Measurements from ENCODE around the gene ASB10.

GRCh38 chr7:151131224-151131591, 55.8 kb downstream of the ASB10 start:
- TF ChIP-seq CTCF (IDR thresholded peaks at IDR 0.05; ENCODE audit: control extremely low read depth in 1 of 3, insufficient read depth in 1 of 3, low read depth in 1 of 3, low read length in 3 of 3) (no peak), POLR2A (IDR thresholded peaks at IDR 0.05; ENCODE audit: control extremely low read depth in 1 of 2, low read depth in 2 of 2, low read length in 2 of 2) (no peak), POLR2AphosphoS5 (IDR thresholded peaks at IDR 0.05; ENCODE audit: low read depth, low read length) (no peak), EZH2 (IDR thresholded peaks at IDR 0.05; ENCODE audit: low read depth, low read length, severe bottlenecking) (no peak), TAF1 (IDR thresholded peaks at IDR 0.05; ENCODE audit: low read depth, low read length) (no peak), KDM4A (IDR thresholded peaks at IDR 0.05; ENCODE audit: low read depth, low read length, severe bottlenecking) (no peak), RFX5 (IDR thresholded peaks at IDR 0.05; ENCODE audit: borderline replicate concordance, low read depth, low read length) (no peak), EGR1 (IDR thresholded peaks at IDR 0.05; ENCODE audit: borderline replicate concordance, low read depth, low read length) (no peak), E2F6 (IDR thresholded peaks at IDR 0.05) (no peak), RAD21 (IDR thresholded peaks at IDR 0.05 in 1 of 2, conservative IDR thresholded peaks at IDR 0.05 in 1 of 2; ENCODE audit: low read depth in 2 of 2, low read length in 2 of 2) (no peak), MAX (IDR thresholded peaks at IDR 0.05) (no peak)
